HL-60 (cell line): ENCODE results near the gene MVP.
"Not testable (repeated sequence)": the region's sequence is repeated elsewhere in the genome, so short reads cannot be mapped to it uniquely, and the experiment has no call there.

Experiments
- GABPA ChIP-seq: IDR thresholded peaks from 2 replicates; pipeline ENCODE4 v1.6.1; 2012; ENCODE audit warnings: low read depth
- POLR2AphosphoS5 ChIP-seq: IDR thresholded peaks from 2 replicates; pipeline ENCODE4 v1.6.1; 2012; ENCODE audit warnings: low read depth
- SPI1 ChIP-seq: IDR thresholded peaks from 2 replicates; pipeline ENCODE4 v1.6.1; 2012; ENCODE audit warnings: low read depth, mild to moderate bottlenecking, borderline replicate concordance
- TF ChIP-seq, protein P1 (sequence below): IDR thresholded peaks from one replicate; pipeline ENCODE4 v1.5.1; 2011; ENCODE audit warnings: low read length, control low read depth, inconsistent platforms; ENCODE audit not compliant: insufficient read depth

DNA sequence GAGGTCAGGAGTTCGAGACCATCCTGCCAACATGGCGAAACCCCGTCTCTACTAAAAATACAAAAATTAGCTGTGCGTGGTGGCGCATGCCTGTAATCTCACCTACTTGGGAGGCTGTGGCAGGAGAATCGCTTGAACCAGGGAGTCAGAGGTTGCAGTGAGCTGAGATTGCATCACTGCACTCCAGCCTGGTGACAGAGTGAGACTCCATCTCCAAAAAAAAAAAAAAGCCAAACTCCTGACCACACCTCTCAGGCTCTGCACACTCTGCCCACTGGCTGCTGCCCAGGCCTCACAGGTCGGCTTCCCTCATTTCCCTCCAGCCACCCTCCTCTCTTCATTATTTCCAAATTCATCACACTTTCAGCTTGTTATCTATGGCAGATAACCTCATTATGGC, 47.9 kb upstream of the MVP start:
- TF ChIP-seq, protein P1, sequence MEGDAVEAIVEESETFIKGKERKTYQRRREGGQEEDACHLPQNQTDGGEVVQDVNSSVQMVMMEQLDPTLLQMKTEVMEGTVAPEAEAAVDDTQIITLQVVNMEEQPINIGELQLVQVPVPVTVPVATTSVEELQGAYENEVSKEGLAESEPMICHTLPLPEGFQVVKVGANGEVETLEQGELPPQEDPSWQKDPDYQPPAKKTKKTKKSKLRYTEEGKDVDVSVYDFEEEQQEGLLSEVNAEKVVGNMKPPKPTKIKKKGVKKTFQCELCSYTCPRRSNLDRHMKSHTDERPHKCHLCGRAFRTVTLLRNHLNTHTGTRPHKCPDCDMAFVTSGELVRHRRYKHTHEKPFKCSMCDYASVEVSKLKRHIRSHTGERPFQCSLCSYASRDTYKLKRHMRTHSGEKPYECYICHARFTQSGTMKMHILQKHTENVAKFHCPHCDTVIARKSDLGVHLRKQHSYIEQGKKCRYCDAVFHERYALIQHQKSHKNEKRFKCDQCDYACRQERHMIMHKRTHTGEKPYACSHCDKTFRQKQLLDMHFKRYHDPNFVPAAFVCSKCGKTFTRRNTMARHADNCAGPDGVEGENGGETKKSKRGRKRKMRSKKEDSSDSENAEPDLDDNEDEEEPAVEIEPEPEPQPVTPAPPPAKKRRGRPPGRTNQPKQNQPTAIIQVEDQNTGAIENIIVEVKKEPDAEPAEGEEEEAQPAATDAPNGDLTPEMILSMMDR = not testable (repeated sequence)
- not testable (repeated sequence) for TF ChIP-seq GABPA, POLR2AphosphoS5, SPI1
